Measurements from ENCODE around the gene LAIR1. TPM values are rescaled to one million over a fixed set of nuclear protein-coding genes. Genes with fewer than 3 reads are reported as not detected.
A peak's percentile ranks its signal among the peaks of the same experiment; 100 is the strongest.

The LAIR1 gene
- total and polyA plus RNA-seq, 5 donors, result 2.9 to 9.1 (median 7.9) TPM

GRCh38 chr19:54315956-54316355 lies 48.8 kb downstream of the LAIR1 start:
- H3K4me1 ChIP-seq (ENCODE audit: control insufficient read depth, insufficient read depth, low read length), result no peaks in the 10 kb centered on the region
- H3K27me3 ChIP-seq (ENCODE audit: control insufficient read depth, insufficient read depth), result no peaks in the 10 kb centered on the region
- intact Hi-C loops (cut with DNase I), result no loop called here
- H3K27ac ChIP-seq (ENCODE audit: low read length), result no peak overlapping the region
- ATAC-seq (no peak), DNase-seq (no peak)
- H3K4me3 ChIP-seq (ENCODE audit: low read length), result no peak overlapping the region
- no peaks in the 10 kb centered on the region for H3K9me3 ChIP-seq (ENCODE audit: control insufficient read depth, low read length)
- 80% methylated on average over 10 of the region's 10 CpGs for WGBS

DNA sequence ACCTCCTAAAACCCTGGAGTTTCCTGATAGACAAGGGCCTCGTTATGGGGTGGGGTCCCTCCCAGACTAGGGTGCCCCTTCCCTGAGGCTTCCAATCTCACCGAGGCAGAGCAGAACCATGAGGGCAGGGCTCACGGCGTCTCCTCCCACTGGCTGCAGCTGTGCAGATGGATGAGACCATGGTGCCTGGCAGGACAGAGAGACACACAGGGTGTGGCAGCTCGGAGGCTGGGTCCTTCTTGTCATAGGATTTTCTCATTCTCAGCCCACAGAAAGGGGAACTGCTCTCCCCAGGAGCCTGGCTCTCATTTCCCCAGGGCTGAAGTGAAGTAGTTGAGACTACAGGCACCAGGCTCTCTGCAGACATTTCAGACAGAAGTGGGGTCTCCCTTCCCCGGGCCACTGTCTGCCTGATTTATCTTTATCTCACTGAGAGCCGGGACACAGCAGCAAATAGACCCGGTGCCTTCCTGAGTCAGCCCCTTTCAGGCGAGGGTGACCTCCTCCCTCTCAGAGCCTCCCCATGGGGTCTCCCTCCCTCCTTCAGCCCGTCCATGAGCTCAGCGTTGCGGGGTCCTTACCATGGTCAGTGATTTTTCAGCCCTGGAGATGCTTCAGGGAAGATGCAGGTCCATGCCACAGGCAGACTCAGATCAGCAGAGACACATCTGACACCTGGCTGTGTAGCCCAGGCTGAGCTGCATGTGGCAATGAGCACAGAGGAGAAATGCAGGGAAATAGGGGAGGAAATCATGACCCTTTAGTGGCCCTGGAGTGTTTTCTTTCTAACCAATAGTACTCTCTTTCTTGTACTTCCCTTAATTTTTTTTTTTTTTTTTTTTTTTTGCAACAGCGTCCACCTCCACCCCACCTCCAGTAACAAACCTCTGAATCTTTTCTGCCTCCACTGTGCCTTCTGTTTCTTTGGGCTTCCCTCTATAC lies 52.0 kb downstream of the LAIR1 start, which contains the start of gene LILRA5:
Gene LILRA5, minus strand, starts transcription at position 731 of the 942 bp plus-strand sequence. Its CDS starts 147 bp downstream, at position 584.
- H3K9me3 ChIP-seq (ENCODE audit: control insufficient read depth, low read length), result no peaks in the 10 kb centered on the region
- intact Hi-C loops (cut with DNase I), result no loop called here
- 53% methylated on average over 13 of the region's 13 CpGs for WGBS
- no peaks in the 10 kb centered on the region for H3K27me3 ChIP-seq (ENCODE audit: control insufficient read depth, insufficient read depth)
- DNase-seq, result peak in 2 of 3 donors; percentile 68 to 72
- H3K4me1 ChIP-seq (ENCODE audit: control insufficient read depth, insufficient read depth, low read length), result no peaks in the 10 kb centered on the region
- no peak within 1 kb of the TSS for H3K27ac ChIP-seq (ENCODE audit: low read length)
- no peak within 1 kb of the TSS for H3K4me3 ChIP-seq (ENCODE audit: low read length)
- peak; percentile 69 to 70 for ATAC-seq

- no peak overlapping the region for H3K4me3 ChIP-seq (ENCODE audit: low read length)
- H3K9me3 ChIP-seq (ENCODE audit: control insufficient read depth, low read length), result no peaks in the 10 kb centered on the region
- ATAC-seq, result peak in 1 of 2 donors; percentile 20
- no peaks in the 10 kb centered on the region for H3K27me3 ChIP-seq (ENCODE audit: control insufficient read depth, insufficient read depth)
- 64% methylated on average over 6 of the region's 6 CpGs for WGBS
- intact Hi-C loops (cut with DNase I), result no loop called here
- no peaks in the 10 kb centered on the region for H3K4me1 ChIP-seq (ENCODE audit: control insufficient read depth, insufficient read depth, low read length)
- DNase-seq, result no peak
- no peak overlapping the region for H3K27ac ChIP-seq (ENCODE audit: low read length)
Measured at GRCh38 chr19:54312011-54312410, 52.7 kb downstream of the LAIR1 start.

DNA sequence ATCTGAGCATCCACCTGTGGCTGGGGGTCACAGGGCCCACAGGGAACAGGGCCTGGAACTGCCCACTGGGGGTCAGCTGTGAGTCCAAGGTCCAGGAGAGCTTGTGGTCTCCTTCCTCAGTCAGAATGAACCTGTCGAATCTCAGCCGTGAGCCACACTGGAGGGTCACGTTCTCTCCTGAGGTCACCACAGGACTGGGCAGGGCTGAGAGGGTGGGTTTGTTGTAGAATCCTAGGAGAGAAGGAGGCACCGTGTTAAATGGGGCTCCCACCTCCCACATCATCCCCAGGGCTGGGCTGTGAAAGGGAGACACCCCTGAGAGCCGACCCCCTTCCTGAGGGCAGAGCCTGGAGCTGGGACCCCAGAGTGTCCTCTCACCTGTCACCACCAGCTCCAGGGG lies 53.2 kb downstream of the LAIR1 start:
- WGBS, result 62% methylated on average over 5 of the region's 5 CpGs
- ATAC-seq, result no peak
- H3K27me3 ChIP-seq (ENCODE audit: control insufficient read depth, insufficient read depth), result no peaks in the 10 kb centered on the region
- H3K4me1 ChIP-seq (ENCODE audit: control insufficient read depth, insufficient read depth, low read length), result no peaks in the 10 kb centered on the region
- no peaks in the 10 kb centered on the region for H3K9me3 ChIP-seq (ENCODE audit: control insufficient read depth, low read length)
- intact Hi-C loops (cut with DNase I), result no loop called here
- no peak for DNase-seq
- no peak overlapping the region for H3K4me3 ChIP-seq (ENCODE audit: low read length)
- no peak overlapping the region for H3K27ac ChIP-seq (ENCODE audit: low read length)

DNA sequence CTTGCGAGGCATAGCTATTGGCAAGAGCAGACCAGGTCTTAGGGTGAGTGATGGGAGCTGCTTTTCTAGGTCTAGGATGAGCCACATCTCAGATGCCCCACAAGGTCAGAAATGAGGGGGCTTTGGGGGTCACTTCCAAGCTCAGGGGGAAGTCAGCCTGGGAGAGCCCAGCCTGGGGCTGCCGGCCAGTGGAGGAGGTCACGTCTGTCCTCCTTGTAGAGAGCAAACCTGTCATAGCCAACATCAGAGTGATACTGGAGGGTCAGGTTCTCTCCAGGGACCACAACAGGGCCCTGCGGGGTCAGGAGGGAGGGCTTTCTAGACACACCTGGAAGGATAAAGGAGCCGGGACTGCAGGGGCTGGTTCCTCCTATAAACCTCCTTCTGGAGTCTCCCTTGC lies 54.2 kb downstream of the LAIR1 start:
- H3K9me3 ChIP-seq (ENCODE audit: control insufficient read depth, low read length), result no peaks in the 10 kb centered on the region
- no peaks in the 10 kb centered on the region for H3K4me1 ChIP-seq (ENCODE audit: control insufficient read depth, insufficient read depth, low read length)
- intact Hi-C loops (cut with DNase I), result no loop called here
- no peaks in the 10 kb centered on the region for H3K27me3 ChIP-seq (ENCODE audit: control insufficient read depth, insufficient read depth)
- H3K4me3 ChIP-seq (ENCODE audit: low read length), result no peak overlapping the region
- no peak overlapping the region for H3K27ac ChIP-seq (ENCODE audit: low read length)
- DNase-seq (no peak), ATAC-seq (no peak)
- 72% methylated on average over 5 of the region's 5 CpGs for WGBS

DNA sequence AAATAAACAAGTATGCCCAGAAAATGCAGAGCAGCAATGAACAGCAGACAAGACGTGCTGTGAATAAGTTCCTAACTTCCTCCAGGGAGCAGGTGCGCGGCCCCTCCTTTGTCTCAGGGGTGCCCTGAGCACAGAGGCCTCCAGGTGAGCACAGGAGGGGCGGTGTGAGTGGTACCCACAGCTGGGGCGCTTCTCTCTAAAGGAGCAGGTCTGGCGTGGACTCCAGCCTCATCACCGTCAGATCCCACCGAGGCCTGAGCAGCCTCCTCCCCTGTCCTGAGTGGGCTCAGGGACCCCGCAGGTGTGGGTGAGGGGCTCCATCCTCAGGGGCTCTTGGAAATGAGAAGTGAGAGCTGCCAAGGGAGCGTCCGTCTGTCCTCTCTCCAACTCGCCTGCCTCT lies 54.9 kb downstream of the LAIR1 start:
- intact Hi-C loops (cut with DNase I), result no loop called here
- ATAC-seq, result no peak
- no peak overlapping the region for H3K4me3 ChIP-seq (ENCODE audit: low read length)
- 71% methylated on average over 12 of the region's 12 CpGs for WGBS
- H3K27me3 ChIP-seq (ENCODE audit: control insufficient read depth, insufficient read depth), result no peaks in the 10 kb centered on the region
- DNase-seq, result no peak
- H3K27ac ChIP-seq (ENCODE audit: low read length), result no peak overlapping the region
- no peaks in the 10 kb centered on the region for H3K4me1 ChIP-seq (ENCODE audit: control insufficient read depth, insufficient read depth, low read length)
- H3K9me3 ChIP-seq (ENCODE audit: control insufficient read depth, low read length), result no peaks in the 10 kb centered on the region

DNA sequence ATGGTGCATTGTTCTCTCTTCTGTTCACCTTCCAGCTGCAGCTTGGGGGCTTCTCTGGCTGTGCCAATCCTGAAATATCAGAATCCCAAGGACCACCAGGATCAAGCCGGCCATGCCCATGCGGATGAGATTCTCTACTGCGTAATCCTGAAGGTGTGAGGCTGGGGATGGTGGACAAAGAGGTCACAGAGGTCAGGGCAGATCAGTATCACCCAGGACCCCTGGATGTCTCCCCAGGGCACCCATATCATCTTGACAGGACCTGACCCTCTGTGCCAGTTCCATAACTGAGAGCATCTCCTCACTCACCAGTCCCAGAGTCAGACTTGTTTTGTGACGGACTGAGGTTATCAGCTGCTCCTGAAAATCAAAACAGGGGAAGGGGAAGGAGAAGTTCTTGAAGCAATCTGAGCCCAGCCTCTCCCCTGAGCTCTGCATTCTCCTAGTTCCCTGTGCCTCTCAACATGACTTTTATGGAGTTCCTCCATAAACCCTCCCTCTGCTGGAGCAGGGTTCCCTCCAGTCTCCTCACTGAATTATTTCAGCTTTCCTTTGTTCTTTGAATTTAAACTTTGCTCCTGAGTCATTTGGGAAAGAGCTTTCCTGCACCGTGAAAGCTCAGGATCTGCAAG lies 57.2 kb downstream of the LAIR1 start:
- Histone ChIP-seq H3K4me1 (ENCODE audit: control insufficient read depth, insufficient read depth, low read length) (no peaks in the 10 kb centered on the region), H3K27me3 (ENCODE audit: control insufficient read depth, insufficient read depth) (no peaks in the 10 kb centered on the region), H3K9me3 (ENCODE audit: control insufficient read depth, low read length) (no peaks in the 10 kb centered on the region), H3K4me3 (ENCODE audit: low read length) (no peak overlapping the region), H3K27ac (ENCODE audit: low read length) (no peak overlapping the region)
- DNase-seq (no peak), ATAC-seq (no peak)
- WGBS, result 80% methylated on average over 5 of the region's 5 CpGs
- intact Hi-C loops (cut with DNase I), result no loop called here

- ATAC-seq, result no peak
- DNase-seq, result no peak
- no peak overlapping the region for H3K27ac ChIP-seq (ENCODE audit: low read length)
- H3K4me3 ChIP-seq (ENCODE audit: low read length), result no peak overlapping the region
- no peaks in the 10 kb centered on the region for H3K9me3 ChIP-seq (ENCODE audit: control insufficient read depth, low read length)
- no peaks in the 10 kb centered on the region for H3K27me3 ChIP-seq (ENCODE audit: control insufficient read depth, insufficient read depth)
- WGBS, result 76% methylated on average over 1 of the region's 1 CpG
- H3K4me1 ChIP-seq (ENCODE audit: control insufficient read depth, insufficient read depth, low read length), result no peaks in the 10 kb centered on the region
- intact Hi-C loops (cut with DNase I), result no loop called here
Measured at GRCh38 chr19:54305141-54305540, 59.6 kb downstream of the LAIR1 start.

- no peak for DNase-seq
- 64% methylated on average over 4 of the region's 4 CpGs for WGBS
- Histone ChIP-seq H3K9me3 (ENCODE audit: control insufficient read depth, low read length) (no peaks in the 10 kb centered on the region), H3K27ac (ENCODE audit: low read length) (no peak overlapping the region), H3K27me3 (ENCODE audit: control insufficient read depth, insufficient read depth) (no peaks in the 10 kb centered on the region), H3K4me1 (ENCODE audit: control insufficient read depth, insufficient read depth, low read length) (no peaks in the 10 kb centered on the region), H3K4me3 (ENCODE audit: low read length) (no peak overlapping the region)
- ATAC-seq, result peak in 1 of 2 donors; percentile 37
- intact Hi-C loops (cut with DNase I), result no loop called here
Measured at GRCh38 chr19:54302257-54302656, 62.5 kb downstream of the LAIR1 start.

All from right cardiac atrium (tissue), 5 donors.